Neural cell (in vitro differentiated cells): ENCODE results near the gene TFEB. TPM values are rescaled to one million over a fixed set of nuclear protein-coding genes. Genes with fewer than 3 reads are reported as not detected.

Source experiments
- H2AFZ ChIP-seq: fragments of 200-600, 300-800 bp; sonication (generic), shearing (Covaris generic); 2 replicates; pipeline ENCODE4 v1.6.0; 2014; ENCODE audit warnings: low read depth, mild to moderate bottlenecking, antibody characterized with exemption, low read length, moderate library complexity
- H3F3A ChIP-seq: fragments of 200-600 bp; shearing (Covaris generic); 2 replicates; pipeline ENCODE4 v1.6.1; 2016; ENCODE audit warnings: mild to moderate bottlenecking, moderate library complexity, mixed read lengths, antibody characterized with exemption, low read length; ENCODE audit not compliant: insufficient read depth, poor library complexity, severe bottlenecking
- H3K27ac ChIP-seq: fragments of 200-600, 300-800 bp; sonication (generic), shearing (Covaris generic); 2 replicates; pipeline ENCODE4 v1.5.1; 2014; ENCODE audit warnings: mild to moderate bottlenecking, low read length, moderate library complexity
- H3K27me3 ChIP-seq: fragments of 300-800, 200-600 bp; sonication (generic), shearing (Covaris generic); 2 replicates; pipeline ENCODE4 v1.6.0; 2014; ENCODE audit warnings: mild to moderate bottlenecking, low read depth, low read length, moderate library complexity; ENCODE audit not compliant: insufficient read depth
- H3K36me3 ChIP-seq: fragments of 300-800, 200-600 bp; sonication (generic), shearing (Covaris generic); 2 replicates; pipeline ENCODE4 v1.5.1; 2014; ENCODE audit warnings: mild to moderate bottlenecking, antibody characterized with exemption, low read length, moderate library complexity; ENCODE audit not compliant: insufficient read depth
- H3K4me2 ChIP-seq: fragments of 300-800, 200-600 bp; sonication (generic), shearing (Covaris generic); 2 replicates; pipeline ENCODE4 v1.6.0; 2014; ENCODE audit warnings: mild to moderate bottlenecking, low read length
- H3K4me3 ChIP-seq: fragments of 300-800, 200-600 bp; sonication (generic), shearing (Covaris generic); 2 replicates; pipeline ENCODE4 v1.5.1; 2014; ENCODE audit warnings: mild to moderate bottlenecking, low read length, moderate library complexity
- H3K79me2 ChIP-seq: fragments of 200-600 bp; shearing (Covaris generic); replicated peaks from 2 replicates; pipeline ENCODE4 v1.6.0; 2014; ENCODE audit warnings: mild to moderate bottlenecking, low read length, moderate library complexity; ENCODE audit not compliant: insufficient read depth
- H3K9ac ChIP-seq: fragments of 300-800, 200-600 bp; sonication (generic), shearing (Covaris generic); 2 replicates; pipeline ENCODE4 v1.6.1; 2016; ENCODE audit warnings: mild to moderate bottlenecking, low read length, mixed read lengths
- H3K9me2 ChIP-seq: fragments of 200-600 bp; shearing (Covaris generic); 2 replicates; pipeline ENCODE4 v1.6.1; 2016; ENCODE audit warnings: mild to moderate bottlenecking, low read length, mixed read lengths; ENCODE audit not compliant: insufficient read depth
- H3K9me3 ChIP-seq: fragments of 200-600, 300-800 bp; sonication (generic), shearing (Covaris generic); 2 replicates; pipeline ENCODE4 v1.6.1; 2016; ENCODE audit warnings: mild to moderate bottlenecking, mixed run types, low read length, moderate library complexity, mixed read lengths
- H4K20me1 ChIP-seq: fragments of 200-600 bp; shearing (Covaris generic); 2 replicates; pipeline ENCODE4 v1.6.1; 2016; ENCODE audit warnings: mild to moderate bottlenecking, mixed run types; ENCODE audit not compliant: insufficient read depth
- EP300 ChIP-seq: fragments of 450-650 bp; conservative IDR thresholded peaks from 2 replicates; pipeline ENCODE4 v1.6.1; 2014; ENCODE audit warnings: antibody characterized with exemption, mild to moderate bottlenecking, moderate library complexity; ENCODE audit not compliant: poor library complexity, severe bottlenecking
- EZH2 ChIP-seq: fragments of 200-600, 300-800 bp; shearing (Covaris generic), sonication (generic); IDR thresholded peaks from 2 replicates; pipeline ENCODE4 v1.6.1; 2014; ENCODE audit warnings: antibody characterized with exemption, low read length, borderline replicate concordance, mild to moderate bottlenecking; ENCODE audit not compliant: insufficient read depth, poor library complexity, severe bottlenecking
- MXI1 ChIP-seq: fragments of 450-650 bp; conservative IDR thresholded peaks from 2 replicates; pipeline ENCODE4 v1.6.1; 2014; ENCODE audit warnings: antibody characterized with exemption, mild to moderate bottlenecking; ENCODE audit not compliant: poor library complexity, severe bottlenecking
- POLR2AphosphoS5 ChIP-seq: IDR thresholded peaks from 2 replicates; pipeline ENCODE4 v1.6.1; 2012
- RAD21 ChIP-seq: fragments of 450-650 bp; conservative IDR thresholded peaks from 2 replicates; pipeline ENCODE4 v1.6.1; 2014; ENCODE audit warnings: antibody characterized with exemption, mild to moderate bottlenecking, moderate library complexity
- SMC3 ChIP-seq: fragments of 450-650 bp; conservative IDR thresholded peaks from 2 replicates; pipeline ENCODE4 v1.6.1; 2014; ENCODE audit warnings: antibody characterized with exemption, mild to moderate bottlenecking, moderate library complexity; ENCODE audit not compliant: poor library complexity
- TAF1 ChIP-seq: IDR thresholded peaks from 2 replicates; pipeline ENCODE4 v1.6.1; 2012; ENCODE audit warnings: low read depth
- polyA plus RNA-seq: library from polyadenylated mRNA; depleted of rRNA; stranded (reverse); fragments of >200 nt; gene quantifications from 2 replicates; pipeline ENCODE4 v1.2.3, GENCODE V29; 2014
- TF ChIP-seq, protein P1 (sequence below): fragments of 450-650 bp; IDR thresholded peaks from 2 replicates; pipeline ENCODE4 v1.5.1; 2014; ENCODE audit warnings: antibody characterized with exemption, mild to moderate bottlenecking, moderate library complexity; ENCODE audit not compliant: poor library complexity, severe bottlenecking
- TF ChIP-seq, protein P2 (sequence below): IDR thresholded peaks from 2 replicates; pipeline ENCODE4 v1.6.1; 2012; ENCODE audit warnings: borderline replicate concordance

The TFEB gene
- polyA plus RNA-seq, 1 donor from 2014 or later, result 0.24 TPM

DNA sequence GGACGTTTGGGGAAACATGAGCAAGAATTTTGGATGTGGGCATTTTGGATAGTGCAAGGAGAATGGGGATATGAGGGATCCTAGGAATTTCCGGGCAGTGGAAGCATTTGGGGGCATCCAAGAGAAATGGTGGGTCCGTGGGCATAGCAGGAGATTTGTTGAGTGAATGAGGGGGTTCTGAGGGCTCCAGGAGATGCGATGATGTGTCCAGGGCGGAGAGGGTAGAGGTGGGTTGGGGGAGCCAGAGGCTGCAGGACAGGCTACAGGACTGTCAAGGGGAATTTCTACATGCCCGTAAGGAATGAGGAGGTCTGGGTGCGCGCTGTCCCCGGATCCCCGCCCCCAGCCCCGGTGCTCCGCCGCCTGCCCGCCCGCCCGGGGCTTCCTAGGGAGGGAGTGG lies 43.9 kb upstream of the TFEB start:
- H3K9ac ChIP-seq, result peak overlapping the region; percentile 79
- TF ChIP-seq, protein P1, sequence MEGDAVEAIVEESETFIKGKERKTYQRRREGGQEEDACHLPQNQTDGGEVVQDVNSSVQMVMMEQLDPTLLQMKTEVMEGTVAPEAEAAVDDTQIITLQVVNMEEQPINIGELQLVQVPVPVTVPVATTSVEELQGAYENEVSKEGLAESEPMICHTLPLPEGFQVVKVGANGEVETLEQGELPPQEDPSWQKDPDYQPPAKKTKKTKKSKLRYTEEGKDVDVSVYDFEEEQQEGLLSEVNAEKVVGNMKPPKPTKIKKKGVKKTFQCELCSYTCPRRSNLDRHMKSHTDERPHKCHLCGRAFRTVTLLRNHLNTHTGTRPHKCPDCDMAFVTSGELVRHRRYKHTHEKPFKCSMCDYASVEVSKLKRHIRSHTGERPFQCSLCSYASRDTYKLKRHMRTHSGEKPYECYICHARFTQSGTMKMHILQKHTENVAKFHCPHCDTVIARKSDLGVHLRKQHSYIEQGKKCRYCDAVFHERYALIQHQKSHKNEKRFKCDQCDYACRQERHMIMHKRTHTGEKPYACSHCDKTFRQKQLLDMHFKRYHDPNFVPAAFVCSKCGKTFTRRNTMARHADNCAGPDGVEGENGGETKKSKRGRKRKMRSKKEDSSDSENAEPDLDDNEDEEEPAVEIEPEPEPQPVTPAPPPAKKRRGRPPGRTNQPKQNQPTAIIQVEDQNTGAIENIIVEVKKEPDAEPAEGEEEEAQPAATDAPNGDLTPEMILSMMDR, result no peak
- TF ChIP-seq SMC3 (no peak), RAD21 (no peak), EZH2 (no peak), EP300 (no peak), MXI1 (no peak), POLR2AphosphoS5 (no peak), TAF1 (no peak)
- TF ChIP-seq, protein P2, sequence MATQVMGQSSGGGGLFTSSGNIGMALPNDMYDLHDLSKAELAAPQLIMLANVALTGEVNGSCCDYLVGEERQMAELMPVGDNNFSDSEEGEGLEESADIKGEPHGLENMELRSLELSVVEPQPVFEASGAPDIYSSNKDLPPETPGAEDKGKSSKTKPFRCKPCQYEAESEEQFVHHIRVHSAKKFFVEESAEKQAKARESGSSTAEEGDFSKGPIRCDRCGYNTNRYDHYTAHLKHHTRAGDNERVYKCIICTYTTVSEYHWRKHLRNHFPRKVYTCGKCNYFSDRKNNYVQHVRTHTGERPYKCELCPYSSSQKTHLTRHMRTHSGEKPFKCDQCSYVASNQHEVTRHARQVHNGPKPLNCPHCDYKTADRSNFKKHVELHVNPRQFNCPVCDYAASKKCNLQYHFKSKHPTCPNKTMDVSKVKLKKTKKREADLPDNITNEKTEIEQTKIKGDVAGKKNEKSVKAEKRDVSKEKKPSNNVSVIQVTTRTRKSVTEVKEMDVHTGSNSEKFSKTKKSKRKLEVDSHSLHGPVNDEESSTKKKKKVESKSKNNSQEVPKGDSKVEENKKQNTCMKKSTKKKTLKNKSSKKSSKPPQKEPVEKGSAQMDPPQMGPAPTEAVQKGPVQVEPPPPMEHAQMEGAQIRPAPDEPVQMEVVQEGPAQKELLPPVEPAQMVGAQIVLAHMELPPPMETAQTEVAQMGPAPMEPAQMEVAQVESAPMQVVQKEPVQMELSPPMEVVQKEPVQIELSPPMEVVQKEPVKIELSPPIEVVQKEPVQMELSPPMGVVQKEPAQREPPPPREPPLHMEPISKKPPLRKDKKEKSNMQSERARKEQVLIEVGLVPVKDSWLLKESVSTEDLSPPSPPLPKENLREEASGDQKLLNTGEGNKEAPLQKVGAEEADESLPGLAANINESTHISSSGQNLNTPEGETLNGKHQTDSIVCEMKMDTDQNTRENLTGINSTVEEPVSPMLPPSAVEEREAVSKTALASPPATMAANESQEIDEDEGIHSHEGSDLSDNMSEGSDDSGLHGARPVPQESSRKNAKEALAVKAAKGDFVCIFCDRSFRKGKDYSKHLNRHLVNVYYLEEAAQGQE, result no peak
- H3K27ac ChIP-seq, result no peak overlapping the region
- H3F3A ChIP-seq, result no peaks in the 10 kb centered on the region
- H3K9me3 ChIP-seq, result no peaks in the 10 kb centered on the region
- H3K4me2 ChIP-seq, result peak overlapping the region; percentile 81
- no peaks in the 10 kb centered on the region for H4K20me1 ChIP-seq
- no peaks in the 10 kb centered on the region for H3K27me3 ChIP-seq
- no peaks in the 10 kb centered on the region for H3K79me2 ChIP-seq
- H3K4me3 ChIP-seq, result peak overlapping the region; percentile 80
- H3K36me3 ChIP-seq, result no peaks in the 10 kb centered on the region
- H2AFZ ChIP-seq, result peak overlapping the region; percentile 40
- no peaks in the 10 kb centered on the region for H3K9me2 ChIP-seq

DNA sequence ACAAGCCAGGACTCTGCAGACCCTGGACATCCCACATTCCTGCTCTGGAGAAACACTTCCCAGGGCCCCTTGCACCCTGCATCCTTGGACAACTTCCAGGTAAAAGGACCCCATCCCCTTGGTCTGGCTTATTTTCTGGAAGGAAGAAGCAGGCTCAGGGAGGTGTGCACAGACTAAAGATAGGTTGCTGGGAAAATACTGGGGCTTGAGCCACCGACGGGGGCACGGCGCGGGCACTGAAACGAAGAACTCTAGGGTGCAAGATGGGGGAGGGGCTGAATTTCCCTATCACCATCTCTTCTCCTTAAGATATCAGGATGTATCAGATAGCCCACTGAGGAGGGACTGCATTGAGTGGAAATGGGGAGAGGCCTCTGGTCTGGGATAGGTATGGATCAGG lies 43.5 kb upstream of the TFEB start:
- H4K20me1 ChIP-seq, result no peaks in the 10 kb centered on the region
- no peaks in the 10 kb centered on the region for H3K36me3 ChIP-seq
- peak overlapping the region; percentile 80 for H3K4me3 ChIP-seq
- H3K9me2 ChIP-seq, result no peaks in the 10 kb centered on the region
- peak overlapping the region; percentile 40 for H2AFZ ChIP-seq
- peak overlapping the region; percentile 81 for H3K4me2 ChIP-seq
- no peak overlapping the region for H3K27ac ChIP-seq
- no peaks in the 10 kb centered on the region for H3K27me3 ChIP-seq
- TF ChIP-seq, protein P1, result no peak
- TF ChIP-seq POLR2AphosphoS5, result no peak
- no peak for TF ChIP-seq TAF1
- no peak for TF ChIP-seq RAD21
- no peak for TF ChIP-seq MXI1
- no peak for TF ChIP-seq SMC3
- TF ChIP-seq EZH2, result no peak
- TF ChIP-seq, protein P2, result no peak
- TF ChIP-seq EP300, result no peak
- H3K9me3 ChIP-seq, result no peaks in the 10 kb centered on the region
- no peaks in the 10 kb centered on the region for H3K79me2 ChIP-seq
- H3F3A ChIP-seq, result no peaks in the 10 kb centered on the region
- H3K9ac ChIP-seq, result peak overlapping the region; percentile 79
